ENCODE results near the gene NEXMIF.
"Not testable (repeated sequence)": the region's sequence is repeated elsewhere in the genome, so short reads cannot be mapped to it uniquely, and the experiment has no call there.

Gene NEXMIF

GRCh38 chrX:74788545-74789086 is 136.6 kb downstream of the NEXMIF start:
- no peak for DNase-seq

- no peak for DNase-seq
Measured at GRCh38 chrX:74784629-74785028, 140.6 kb downstream of the NEXMIF start.

- no peak for DNase-seq
Measured at GRCh38 chrX:74781507-74782034, 143.7 kb downstream of the NEXMIF start.

- no peak for DNase-seq
Measured at GRCh38 chrX:74779175-74779574, 146.1 kb downstream of the NEXMIF start.

- DNase-seq, result no peak
Measured at GRCh38 chrX:74774988-74775387, 150.3 kb downstream of the NEXMIF start.

GRCh38 chrX:74736450-74736849 is 188.8 kb downstream of the NEXMIF start:
- DNase-seq, result no peak

GRCh38 chrX:74705269-74705668 is 220.0 kb downstream of the NEXMIF start:
- no peak for DNase-seq

- DNase-seq, result not testable (repeated sequence)
Measured at GRCh38 chrX:74701343-74701742, 223.9 kb downstream of the NEXMIF start.

- DNase-seq, result no peak
Measured at GRCh38 chrX:74684466-74684865, 240.8 kb downstream of the NEXMIF start.

Measured in activated gamma-delta T cell (primary cell).